T-helper 1 cell (primary cell): Measurements from ENCODE around the gene UFD1.

Experiments used
- DNase-seq, 5 donors: peaks; one replicate each; pipeline ENCODE4 v3.0.0-alpha.2; 2012 to 2020

UFD1 gene

DNA sequence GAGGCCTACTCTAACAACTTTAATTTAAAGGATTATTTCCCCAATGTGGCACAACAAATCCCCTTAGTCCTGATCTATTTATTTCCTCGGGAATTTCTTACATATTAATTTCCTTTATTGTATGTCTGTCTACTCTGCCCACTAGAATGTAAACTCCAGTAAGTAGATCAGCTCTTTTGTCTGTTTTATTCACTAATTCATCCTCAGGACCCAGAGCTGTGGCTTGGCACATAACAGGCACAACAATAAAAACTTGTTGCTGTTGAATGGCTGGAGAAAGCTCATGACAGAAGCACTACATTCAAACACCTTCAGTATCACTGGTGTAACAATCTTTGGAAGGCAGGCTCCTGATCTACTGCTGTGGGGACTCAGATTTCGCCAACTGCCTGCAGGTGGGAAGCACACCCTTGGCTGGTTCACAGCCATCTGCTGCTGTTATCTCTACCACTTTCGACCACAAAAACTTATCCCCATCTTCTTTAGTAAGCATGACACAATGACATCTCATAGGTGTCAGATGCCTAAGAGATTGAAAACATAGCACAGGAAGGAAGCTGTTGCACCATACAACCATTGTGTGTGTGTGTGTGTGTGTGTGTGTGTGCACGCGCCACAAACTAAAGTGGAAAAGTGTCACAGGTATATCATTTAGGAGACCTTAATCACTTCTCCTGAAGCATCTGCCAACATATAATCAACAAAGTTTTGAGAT lies 59.4 kb downstream of the UFD1 start:
- peak in 3 of 5 donors; percentile 25 to 87 (median 28) for DNase-seq

GRCh38 chr22:19419086-19419463 lies 59.9 kb downstream of the UFD1 start:
- no peak for DNase-seq

- DNase-seq = no peak
Observed at GRCh38 chr22:19412923-19413322, 66.1 kb downstream of the UFD1 start.

DNA sequence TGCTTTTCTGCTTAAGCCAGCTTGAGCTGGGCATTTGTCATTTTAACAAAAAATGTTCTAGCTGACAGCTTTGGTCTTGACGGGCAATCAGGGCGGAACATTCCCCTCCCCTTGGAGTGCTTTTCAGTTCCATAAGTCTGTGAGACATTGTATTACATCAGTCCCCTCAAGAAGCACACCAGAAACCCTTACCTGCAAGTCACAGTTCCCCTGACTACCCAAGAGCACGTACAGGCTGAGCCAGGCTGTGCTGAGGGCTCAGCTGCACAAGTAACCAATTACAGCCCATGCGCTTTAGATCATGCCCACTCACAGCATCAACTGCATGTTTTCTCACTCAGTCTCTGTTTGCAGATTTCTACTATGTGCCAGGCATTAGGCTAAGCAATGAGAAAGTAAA lies 66.5 kb downstream of the UFD1 start:
- no peak for DNase-seq

- no peak for DNase-seq
Observed at GRCh38 chr22:19411690-19412045, 67.3 kb downstream of the UFD1 start.

DNA sequence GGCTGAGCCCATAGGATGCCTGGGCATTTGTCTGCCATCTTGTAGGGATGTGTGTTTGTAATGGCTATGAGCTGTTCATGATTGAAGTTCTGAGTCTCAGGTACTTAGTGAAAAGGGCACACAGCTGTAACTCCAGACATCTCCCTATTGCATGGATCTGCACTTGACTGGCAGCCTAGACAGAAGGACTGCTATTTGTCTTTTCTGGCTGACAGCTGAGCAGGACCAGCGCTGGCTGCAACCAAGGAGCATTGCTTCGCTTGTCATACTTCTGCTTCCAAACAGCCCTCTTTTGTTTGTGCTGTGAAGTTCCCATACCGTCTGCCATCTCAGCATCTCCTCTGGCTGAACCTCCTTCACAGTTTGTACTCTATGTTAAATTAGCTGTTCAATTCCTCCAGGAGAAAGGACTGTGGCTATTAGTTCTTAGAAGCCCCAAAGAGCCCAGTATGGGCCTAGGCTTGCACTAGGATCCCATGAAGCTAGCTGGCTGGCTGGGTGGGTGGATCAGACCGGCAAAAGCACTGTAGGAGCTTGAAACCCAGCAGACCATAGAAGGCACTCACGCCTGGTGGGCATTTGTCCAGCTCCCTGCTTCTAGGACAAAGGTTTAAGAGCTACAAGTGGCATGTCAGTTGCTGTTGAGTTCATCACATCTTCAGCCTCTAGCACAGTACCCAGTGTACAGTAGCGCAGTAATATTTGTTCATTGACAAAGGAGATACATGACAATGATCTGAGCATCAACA lies 67.9 kb downstream of the UFD1 start:
- no peak for DNase-seq

- no peak for DNase-seq
Observed at GRCh38 chr22:19407649-19408606, 71.1 kb downstream of the UFD1 start.

- DNase-seq = no peak
Observed at GRCh38 chr22:19406846-19407245, 72.1 kb downstream of the UFD1 start.

GRCh38 chr22:19406281-19406811 lies 72.6 kb downstream of the UFD1 start:
- DNase-seq = no peak

- DNase-seq = no peak
Observed at GRCh38 chr22:19405652-19406051, 73.3 kb downstream of the UFD1 start.

DNA sequence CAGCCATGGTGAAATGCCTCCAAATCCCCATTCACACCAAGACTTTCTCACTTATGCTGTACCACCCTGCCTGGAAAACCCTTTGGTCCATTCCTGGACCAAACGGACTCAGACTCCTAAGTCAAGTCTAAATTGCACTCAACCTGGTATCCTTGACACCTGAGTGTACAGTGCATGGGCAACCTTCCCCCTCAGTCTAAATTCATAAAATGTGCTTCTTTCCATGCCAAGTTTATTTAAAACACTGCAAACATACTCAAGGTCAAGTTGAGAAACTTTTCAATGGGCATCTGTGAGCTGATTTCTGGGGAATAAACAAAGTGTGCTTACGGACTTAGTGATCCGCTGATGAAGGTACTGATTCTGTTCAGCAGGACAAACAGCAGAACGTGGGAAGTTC lies 73.9 kb downstream of the UFD1 start:
- DNase-seq = no peak

DNA sequence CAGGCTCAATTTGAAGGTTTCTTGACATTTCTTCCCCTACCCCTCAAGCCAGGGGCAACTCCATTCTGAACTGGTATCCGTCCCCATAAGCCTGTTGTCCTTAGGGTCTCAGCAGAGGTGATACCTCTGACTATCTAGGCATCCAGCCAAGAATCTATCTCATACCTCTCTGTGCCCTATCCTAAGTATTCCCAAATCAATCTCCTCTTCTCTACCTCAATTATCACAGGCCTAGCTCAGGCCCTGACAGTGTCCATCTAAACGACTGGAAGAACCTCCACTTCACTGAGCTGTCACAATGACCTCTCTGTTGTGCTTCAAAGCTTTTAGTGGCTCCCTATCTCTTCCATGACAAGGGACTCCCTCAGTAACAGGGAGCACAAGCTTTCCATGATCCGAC lies 74.3 kb downstream of the UFD1 start:
- DNase-seq = no peak

- no peak for DNase-seq
Observed at GRCh38 chr22:19402642-19403191, 76.3 kb downstream of the UFD1 start.

DNA sequence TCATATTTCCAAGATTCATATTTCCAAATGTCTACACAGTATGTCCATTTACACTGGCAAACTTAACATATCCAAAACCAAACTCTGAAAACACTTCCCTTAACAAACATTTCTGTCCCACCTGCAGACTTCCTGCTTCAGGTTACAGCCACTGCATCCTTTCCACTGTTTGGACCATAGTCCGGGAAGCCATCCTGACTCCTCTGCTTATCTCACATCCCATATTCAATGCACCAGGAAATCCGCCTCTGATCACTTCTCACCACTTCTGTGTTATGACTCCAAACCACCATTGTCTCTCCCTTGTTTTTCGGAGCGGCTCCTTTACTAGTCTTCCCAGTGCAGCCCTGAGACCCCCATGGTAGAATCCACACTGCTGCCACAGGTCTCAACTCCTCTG lies 77.5 kb downstream of the UFD1 start:
- DNase-seq = no peak

GRCh38 chr22:19400881-19401280 lies 78.1 kb downstream of the UFD1 start:
- no peak for DNase-seq
